Upper lobe of left lung (tissue), 4 donors: ENCODE results near the gene PVRIG.

ENCODE experiments used
- CTCF ChIP-seq, 6 experiments: fragments of 450-650 bp in 4 of 6; fragments of 200-600 bp in 2 of 6; sonication (generic) in 2 of 6; IDR thresholded peaks; one replicate each; pipeline ENCODE4 v1.5.1; 2016 to 2019; ENCODE audit warnings: antibody characterized with exemption in 6 of 6
- EP300 ChIP-seq, 4 donors: sonication (generic); formaldehyde crosslinking; IDR thresholded peaks; one replicate each; pipeline ENCODE4 v1.5.1; 2017; ENCODE audit warnings: antibody characterized with exemption in 4 of 4, control low read depth in 2 of 4
- POLR2A ChIP-seq, 4 donors: fragments of 450-650 bp; IDR thresholded peaks; one replicate each; pipeline ENCODE4 v1.5.1; 2016 to 2017; ENCODE audit warnings: antibody characterized with exemption in 4 of 4, mild to moderate bottlenecking in 2 of 4
- POLR2AphosphoS5 ChIP-seq, 2 donors: sonication (generic); formaldehyde crosslinking; IDR thresholded peaks; one replicate each; pipeline ENCODE4 v1.5.1; 2017; ENCODE audit warnings: antibody characterized with exemption in 2 of 2

GRCh38 chr7:100220586-100221230 lies 959 bp downstream of the PVRIG start:
- TF ChIP-seq CTCF (IDR thresholded peaks at IDR 0.05) (no peak), POLR2A (IDR thresholded peaks at IDR 0.05) (no peak), POLR2AphosphoS5 (IDR thresholded peaks at IDR 0.05) (no peak), EP300 (IDR thresholded peaks at IDR 0.05) (no peak)
